ENCODE measurements around the gene SIPA1L3.

- TF ChIP-seq CTCF (IDR thresholded peaks at IDR 0.05) (no peak), POLR2A (IDR thresholded peaks at IDR 0.05) (no peak)
These were observed 294.7 kb downstream of the SIPA1L3 start for GRCh38 chr19:38201731-38202130.

Data from breast epithelium (tissue), 3 donors.